T1000 (cell line): ENCODE data around the gene CPSF4.
A peak's percentile ranks its signal among the peaks of the same experiment; 100 is the strongest.

ENCODE experiments used
- DNase-seq: peaks from one replicate; lab custom pipeline; 2025; ENCODE audit warnings: mixed read lengths; lab: John Stamatoyannopoulos, UW

Gene CPSF4

DNA sequence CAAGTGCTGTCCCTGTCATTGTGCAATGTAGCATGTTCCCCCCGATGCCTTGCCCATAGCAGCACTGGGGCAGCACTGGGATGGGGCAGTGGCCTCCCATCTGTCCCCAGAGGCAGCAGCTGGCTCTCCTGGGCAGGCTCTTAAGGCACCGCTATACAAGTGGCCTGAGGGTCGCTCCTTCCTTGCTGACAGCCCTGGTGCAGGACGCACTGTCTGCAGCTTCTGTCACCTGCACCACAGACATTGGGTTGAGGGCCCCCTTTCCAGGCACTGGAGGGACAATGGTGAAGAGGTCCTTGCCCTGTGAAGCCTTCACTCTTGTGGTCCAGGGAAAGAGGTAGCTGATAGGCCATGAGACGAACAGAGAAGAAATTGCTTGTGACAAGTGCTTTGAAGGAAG is 10.6 kb downstream of the CPSF4 start:
- DNase-seq: no peak

DNA sequence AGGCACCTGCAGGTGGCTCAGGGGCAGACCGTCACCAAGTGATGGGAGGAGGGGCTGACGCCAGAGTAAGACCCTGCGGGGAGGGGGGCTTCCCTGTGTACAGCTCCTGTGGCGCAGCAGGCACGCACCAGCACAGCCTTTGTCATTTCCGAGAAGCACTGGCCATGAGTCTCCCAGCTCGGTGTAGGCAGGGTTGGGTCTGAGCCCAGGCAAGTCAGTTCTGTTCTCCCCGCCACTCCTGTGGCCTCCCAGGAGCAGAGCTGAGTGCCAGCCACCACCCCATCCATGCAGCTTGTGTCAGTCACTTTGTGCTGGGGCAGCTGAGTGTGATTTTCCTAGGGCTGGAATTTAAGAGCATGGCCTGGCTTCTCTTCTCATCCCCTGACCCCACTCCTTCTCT is 13.2 kb downstream of the CPSF4 start:
- DNase-seq: no peak

- DNase-seq: no peak
Measured at GRCh38 chr7:99452541-99452940, 13.8 kb downstream of the CPSF4 start.

GRCh38 chr7:99453105-99453504 is 14.4 kb downstream of the CPSF4 start:
- no peak for DNase-seq

- DNase-seq: no peak
Measured at GRCh38 chr7:99455874-99456273, 17.1 kb downstream of the CPSF4 start.

DNA sequence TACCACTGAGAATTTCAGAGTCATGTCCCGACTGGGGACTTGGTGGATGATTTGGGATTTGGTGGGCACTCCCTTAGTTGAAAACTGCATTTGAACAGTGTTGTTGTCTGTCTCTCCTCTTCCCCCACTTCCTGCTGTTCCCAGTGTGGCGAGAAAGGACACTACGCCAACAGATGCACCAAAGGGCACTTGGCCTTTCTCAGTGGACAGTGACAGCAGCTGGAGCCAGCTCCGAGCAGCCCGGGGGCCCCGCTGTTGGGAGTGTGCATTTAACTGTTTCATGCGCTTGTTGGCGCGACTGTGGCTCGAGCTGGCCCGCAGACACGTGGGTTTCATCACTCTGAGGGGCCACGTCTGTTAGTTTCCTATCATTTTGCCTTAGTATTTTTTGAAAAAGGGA is 17.5 kb downstream of the CPSF4 start:
- DNase-seq: no peak

- no peak for DNase-seq
Measured at GRCh38 chr7:99457050-99457649, 18.4 kb downstream of the CPSF4 start.

DNA sequence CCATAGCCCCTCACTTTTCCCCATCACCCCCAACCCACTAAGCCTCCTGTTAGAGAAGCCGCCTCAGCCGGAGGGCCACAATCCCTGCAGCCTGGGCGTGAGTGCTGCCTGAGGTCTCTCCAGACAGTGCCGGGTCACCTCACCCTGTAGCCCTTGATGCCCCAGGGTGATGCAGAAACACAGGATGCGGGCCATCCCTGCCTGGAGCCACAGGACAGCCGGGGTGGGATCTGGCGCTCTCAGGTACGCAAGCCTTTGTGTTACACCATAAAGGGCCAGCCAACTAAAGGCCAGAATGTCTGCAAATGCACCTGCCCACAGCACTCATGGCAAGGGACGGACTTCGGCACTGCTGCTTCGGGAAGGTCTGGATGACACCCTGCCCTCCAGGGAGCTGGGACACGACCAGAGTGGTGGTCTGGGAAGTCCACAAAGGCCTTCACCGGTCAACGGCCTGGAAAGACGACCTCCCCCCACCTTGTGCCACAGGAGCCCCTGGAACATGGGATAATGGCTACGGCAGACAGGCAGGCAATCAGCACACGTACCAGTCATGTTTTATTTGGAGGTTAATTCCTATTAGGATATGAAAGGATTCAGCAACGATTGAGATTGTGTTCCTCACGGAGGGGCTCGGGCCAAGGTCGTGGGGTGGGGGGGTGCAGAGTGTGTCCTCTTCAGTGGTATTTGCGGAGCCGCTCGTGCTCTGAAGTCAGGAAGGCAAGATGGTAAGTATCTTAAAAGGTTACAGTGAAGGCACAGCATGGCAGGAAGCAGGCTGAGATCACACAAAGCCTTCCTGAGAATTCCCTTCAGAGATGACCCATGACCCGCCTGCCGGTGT is 19.1 kb downstream of the CPSF4 start:
- DNase-seq: no peak

- DNase-seq: no peak
Measured at GRCh38 chr7:99459087-99459486, 20.3 kb downstream of the CPSF4 start.

- no peak for DNase-seq
Measured at GRCh38 chr7:99460651-99461050, 21.9 kb downstream of the CPSF4 start.

GRCh38 chr7:99461221-99461620 is 22.5 kb downstream of the CPSF4 start:
- DNase-seq: no peak

- no peak for DNase-seq
Measured at GRCh38 chr7:99465421-99465768, 26.7 kb downstream of the CPSF4 start.

DNA sequence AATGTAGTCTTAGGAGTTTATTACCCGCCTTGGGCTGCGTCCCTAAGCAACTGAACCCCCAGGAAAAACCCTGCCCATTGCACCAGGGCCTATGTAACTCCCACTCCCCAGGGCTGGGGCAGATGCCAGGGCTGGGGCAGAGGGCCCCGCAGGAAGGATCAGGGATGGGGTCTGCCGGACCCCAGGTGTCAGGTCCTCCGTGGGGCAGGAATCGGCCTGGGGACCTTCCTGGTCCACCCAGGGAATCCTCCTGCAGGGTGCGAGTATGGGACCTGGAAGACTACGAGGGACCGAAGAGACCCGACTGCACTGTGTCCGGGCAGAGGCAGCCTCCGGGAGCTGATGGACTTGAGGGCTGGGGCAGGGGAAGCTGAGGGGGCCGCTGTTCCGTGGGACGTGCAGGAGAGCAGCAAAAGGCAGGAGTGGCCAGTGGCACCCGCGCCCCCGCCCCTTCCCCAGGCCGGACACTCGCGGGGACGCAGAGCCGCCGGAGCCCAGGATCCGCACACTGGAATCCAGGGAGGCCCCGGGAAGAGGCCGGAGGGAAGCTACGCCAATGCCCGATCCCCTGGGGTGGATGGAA is 29.7 kb downstream of the CPSF4 start:
- DNase-seq: no peak

GRCh38 chr7:99469381-99470065 is 30.8 kb downstream of the CPSF4 start:
- no peak for DNase-seq

DNA sequence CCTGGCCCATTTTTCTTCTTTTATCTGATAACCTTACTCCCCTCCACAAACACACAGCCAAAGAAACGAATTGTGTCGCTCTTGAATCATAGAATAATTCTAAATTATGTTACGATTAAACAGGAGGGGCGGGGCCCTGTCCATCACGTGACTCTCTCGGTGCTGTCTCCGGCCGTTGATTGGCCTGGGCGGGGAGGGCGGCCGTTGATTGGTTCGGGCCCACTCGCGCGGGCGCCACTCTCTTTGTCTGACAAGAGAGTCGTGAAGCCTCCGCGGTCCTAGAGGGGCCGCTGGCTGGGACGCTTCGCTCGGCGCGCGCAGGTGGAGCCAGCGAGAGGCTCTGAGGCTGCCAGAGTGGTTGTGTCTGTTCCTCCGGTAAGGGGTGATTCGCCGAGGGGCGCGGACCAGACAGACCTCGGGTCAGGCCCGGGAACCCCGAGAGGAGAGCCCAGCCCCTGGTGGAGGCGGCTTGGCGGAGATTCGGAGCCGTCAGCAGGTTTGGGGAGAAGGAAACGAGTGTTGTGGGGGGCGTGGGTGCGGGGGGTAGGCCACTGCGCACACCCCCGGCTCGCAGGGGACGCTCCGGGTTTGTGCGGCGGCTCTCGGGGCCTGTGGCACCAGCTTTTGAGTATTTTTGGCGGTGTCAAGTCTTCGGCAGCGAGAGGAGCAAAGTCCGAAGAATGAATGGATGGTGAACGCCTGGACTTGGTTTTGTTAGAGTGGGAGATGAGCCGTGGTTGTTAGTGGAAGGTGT is 34.0 kb downstream of the CPSF4 start, which contains the start of gene ZNF789:
Gene ZNF789, plus strand, starts transcription at position 330 of the 754 bp plus-strand sequence. CDS start 3,567 bp downstream, outside the sequence.
- DNase-seq: peak; percentile 83

GRCh38 chr7:99473315-99473596 is 34.5 kb downstream of the CPSF4 start:
- no peak for DNase-seq

GRCh38 chr7:99476107-99476506 is 37.4 kb downstream of the CPSF4 start:
- no peak for DNase-seq

GRCh38 chr7:99478464-99479440 is 40.0 kb downstream of the CPSF4 start:
- no peak for DNase-seq

GRCh38 chr7:99485094-99485493 is 46.4 kb downstream of the CPSF4 start:
- no peak for DNase-seq

DNA sequence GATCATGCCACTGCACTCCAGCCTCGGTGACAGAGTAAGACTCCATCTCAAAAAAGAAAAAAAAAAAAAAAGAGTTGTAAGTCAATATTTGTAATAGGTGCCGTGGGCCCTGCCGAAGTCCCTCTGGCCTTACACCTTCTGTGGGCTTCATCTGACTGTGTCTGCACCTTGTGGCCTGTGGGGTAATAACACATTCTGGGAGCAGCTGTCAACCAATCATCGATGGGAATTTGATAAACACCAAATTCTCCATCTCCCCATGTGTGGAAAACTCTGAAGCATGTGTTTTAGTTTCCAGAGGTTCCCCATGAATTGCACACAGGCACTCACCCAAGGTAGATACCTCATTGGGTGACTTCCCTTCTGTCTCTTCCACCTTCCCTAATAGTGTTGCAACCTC is 50.5 kb downstream of the CPSF4 start:
- no peak for DNase-seq

- DNase-seq: no peak
Measured at GRCh38 chr7:99490878-99491277, 52.1 kb downstream of the CPSF4 start.
